Lower leg skin (tissue), 3 donors: ENCODE results near the gene REEP6.

ENCODE experiments used
- CTCF ChIP-seq, 3 donors: fragments of 450-650 bp; IDR thresholded peaks; one replicate each; pipeline ENCODE4 v1.5.1; 2016; ENCODE audit warnings: antibody characterized with exemption in 3 of 3, mild to moderate bottlenecking in 3 of 3, moderate library complexity in 2 of 3
- POLR2A ChIP-seq, 2 donors: fragments of 450-650 bp; IDR thresholded peaks; one replicate each; pipeline ENCODE4 v1.6.1; 2016 to 2017; ENCODE audit warnings: antibody characterized with exemption in 2 of 2, mild to moderate bottlenecking in 1 of 2, moderate library complexity in 1 of 2

DNA sequence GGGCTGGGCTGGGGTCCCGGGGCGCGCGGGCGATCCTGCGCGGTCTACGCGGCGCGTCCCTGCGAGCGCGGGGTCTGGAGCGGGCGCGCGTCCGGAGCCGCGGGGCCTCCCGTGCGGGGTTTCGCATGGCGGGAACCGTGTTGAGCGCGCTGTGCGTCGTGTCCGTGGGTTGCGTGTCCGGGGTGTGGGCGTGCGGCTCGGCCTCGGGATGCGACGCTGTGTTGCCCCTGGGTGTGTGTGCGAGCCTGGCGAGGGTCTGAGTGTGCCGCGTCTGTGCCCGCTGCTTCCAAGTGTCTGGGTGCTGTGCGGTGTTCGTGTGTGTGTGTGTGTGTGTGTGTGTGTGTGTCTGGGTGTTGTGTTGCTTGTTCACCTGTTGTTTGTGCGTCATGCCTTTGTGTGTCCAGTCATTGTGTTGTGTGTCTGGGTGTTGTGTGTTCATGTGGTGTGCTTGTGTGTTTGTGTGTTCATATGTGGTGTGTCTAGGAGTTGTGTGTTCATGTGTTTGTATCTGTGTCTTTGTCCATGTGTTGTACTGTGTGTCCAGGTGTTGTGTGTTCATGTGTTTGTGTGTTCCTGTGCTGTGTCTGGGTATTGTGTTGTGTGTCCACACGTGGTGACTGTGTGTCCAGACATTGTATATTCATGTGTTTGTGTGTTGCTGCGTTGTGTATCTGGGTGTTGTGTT, 33.4 kb downstream of the REEP6 start:
- TF ChIP-seq POLR2A (IDR thresholded peaks at IDR 0.05) (no peak), CTCF (IDR thresholded peaks at IDR 0.05) (no peak)
